NB4 (cell line): ENCODE data around the gene TENT5A.

Experiments
- DNase-seq: peaks from one replicate; pipeline ENCODE4 v3.0.0; 2010; ENCODE audit warnings: low read depth
- H3K4me3 ChIP-seq: one replicate; pipeline ENCODE4 v1.5.1; 2011; ENCODE audit warnings: mild to moderate bottlenecking, low read depth, low read length, moderate library complexity
- CTCF ChIP-seq: IDR thresholded peaks from one replicate; pipeline ENCODE4 v1.5.1; 2012; ENCODE audit warnings: low read depth, low read length
- MAX ChIP-seq: IDR thresholded peaks from 2 replicates; pipeline ENCODE4 v1.6.1; 2011; ENCODE audit warnings: low read depth, low read length
- MYC ChIP-seq: IDR thresholded peaks from 2 replicates; pipeline ENCODE4 v1.6.1; 2011; ENCODE audit warnings: low read depth, low read length
- POLR2A ChIP-seq: IDR thresholded peaks from 2 replicates; pipeline ENCODE4 v1.6.1; 2011; ENCODE audit warnings: mild to moderate bottlenecking; ENCODE audit not compliant: insufficient read length; ENCODE audit errors: extremely low read depth

The TENT5A gene

DNA sequence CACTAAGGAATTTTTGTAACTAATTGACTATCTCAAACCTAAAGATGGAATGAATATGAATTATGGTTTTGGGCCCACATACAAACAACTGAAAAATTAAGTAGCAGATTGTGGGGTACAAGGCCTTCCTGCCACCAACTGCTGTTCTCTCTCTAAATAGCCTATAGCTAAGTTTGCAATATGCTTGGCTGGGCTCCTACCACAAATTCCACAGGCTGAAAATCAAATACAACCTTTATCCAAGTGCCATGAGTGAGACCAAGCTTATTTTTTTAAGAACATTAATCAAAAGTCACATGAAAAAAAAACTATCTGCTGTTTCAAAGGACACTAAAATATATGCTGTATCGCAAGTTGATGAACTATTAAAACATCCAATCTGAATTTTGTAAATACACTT, 52.1 kb downstream of the TENT5A start:
- H3K4me3 ChIP-seq, result no peak overlapping the region
- no peak for DNase-seq

GRCh38 chr6:81697559-81697958, 54.9 kb downstream of the TENT5A start:
- no peak for DNase-seq
- H3K4me3 ChIP-seq, result no peak overlapping the region
- no peak for TF ChIP-seq MAX
- TF ChIP-seq MYC, result no peak
- no peak for TF ChIP-seq CTCF
- TF ChIP-seq POLR2A, result no peak

More for the DNA sequence above, 52.1 kb downstream of the TENT5A start:
- no peak for TF ChIP-seq MYC
- no peak for TF ChIP-seq CTCF
- TF ChIP-seq MAX, result no peak
- no peak for TF ChIP-seq POLR2A

GRCh38 chr6:81696524-81696923, 56.0 kb downstream of the TENT5A start:
- TF ChIP-seq POLR2A (no peak), MAX (no peak), CTCF (no peak), MYC (no peak)
- no peak overlapping the region for H3K4me3 ChIP-seq
- no peak for DNase-seq
